Activated naive CD8-positive, alpha-beta T cell treated with anti-CD3 and anti-CD28 coated beads, Interleukin-2, amount 50 U/mL, for 24 hours (primary cell): Measurements from ENCODE around the gene DOK4.

Experiments
- ATAC-seq: fragments of 150-1000 bp; cut with Tn5 transposase; one replicate; pipeline ENCODE4 v1.10.0; 2021
- DNase-seq: peaks from one replicate; pipeline ENCODE4 v3.0.0; 2021
- H3K27ac Mint-ChIP-seq: one replicate; pipeline ENCODE4 v1.8.0; 2021; ENCODE audit warnings: mild to moderate bottlenecking, mixed read lengths
- H3K27me3 Mint-ChIP-seq: one replicate; pipeline ENCODE4 v1.8.0; 2021; ENCODE audit warnings: mixed read lengths
- H3K36me3 Mint-ChIP-seq: one replicate; pipeline ENCODE4 v1.8.0; 2021; ENCODE audit warnings: low read depth, mixed read lengths
- H3K4me1 Mint-ChIP-seq: one replicate; pipeline ENCODE4 v1.8.0; 2021; ENCODE audit warnings: mixed read lengths
- H3K4me3 Mint-ChIP-seq: one replicate; pipeline ENCODE4 v1.8.0; 2021; ENCODE audit warnings: mild to moderate bottlenecking, moderate library complexity, mixed read lengths
- H3K9me3 Mint-ChIP-seq: one replicate; pipeline ENCODE4 v1.8.0; 2021; ENCODE audit warnings: mixed read lengths

Gene DOK4

GRCh38 chr16:57479976-57480753 is 6.1 kb downstream of the DOK4 start:
- DNase-seq (no peak), ATAC-seq (no peak)
- Mint-ChIP-seq H3K27ac (no peak overlapping the region), H3K9me3 (no peaks in the 10 kb centered on the region), H3K36me3 (no peaks in the 10 kb centered on the region), H3K4me3 (no peak overlapping the region), H3K27me3 (no peaks in the 10 kb centered on the region), H3K4me1 (peaks cover 18% of the 10 kb centered on the region)

GRCh38 chr16:57479205-57479975 is 6.9 kb downstream of the DOK4 start:
- Mint-ChIP-seq H3K36me3 (no peaks in the 10 kb centered on the region), H3K9me3 (no peaks in the 10 kb centered on the region), H3K4me3 (no peak overlapping the region), H3K4me1 (peaks cover 16% of the 10 kb centered on the region), H3K27me3 (no peaks in the 10 kb centered on the region), H3K27ac (no peak overlapping the region)
- ATAC-seq (no peak), DNase-seq (no peak)

- H3K27me3 Mint-ChIP-seq: no peaks in the 10 kb centered on the region
- H3K4me3 Mint-ChIP-seq: no peak overlapping the region
- H3K27ac Mint-ChIP-seq: peak overlapping the region; percentile 47
- peaks cover 16% of the 10 kb centered on the region for H3K4me1 Mint-ChIP-seq
- H3K36me3 Mint-ChIP-seq: no peaks in the 10 kb centered on the region
- no peak for DNase-seq
- no peak for ATAC-seq
- H3K9me3 Mint-ChIP-seq: no peaks in the 10 kb centered on the region
Observed at GRCh38 chr16:57478396-57479204, 7.7 kb downstream of the DOK4 start.

- H3K4me3 Mint-ChIP-seq: no peak overlapping the region
- H3K27ac Mint-ChIP-seq: no peak overlapping the region
Observed at GRCh38 chr16:57477531-57478202, 8.6 kb downstream of the DOK4 start.

GRCh38 chr16:57476546-57477410 is 9.5 kb downstream of the DOK4 start:
- DNase-seq (no peak), ATAC-seq (no peak)
- H3K27ac Mint-ChIP-seq: no peak overlapping the region
- H3K36me3 Mint-ChIP-seq: peaks cover 4% of the 10 kb centered on the region
- H3K4me3 Mint-ChIP-seq: no peak overlapping the region
- H3K9me3 Mint-ChIP-seq: no peaks in the 10 kb centered on the region
- peaks cover 16% of the 10 kb centered on the region for H3K4me1 Mint-ChIP-seq
- no peaks in the 10 kb centered on the region for H3K27me3 Mint-ChIP-seq

More at GRCh38 chr16:57477531-57478202, 8.6 kb downstream of the DOK4 start:
- H3K4me1 Mint-ChIP-seq: peaks cover 16% of the 10 kb centered on the region
- H3K36me3 Mint-ChIP-seq: no peaks in the 10 kb centered on the region
- H3K9me3 Mint-ChIP-seq: no peaks in the 10 kb centered on the region
- DNase-seq (no peak), ATAC-seq (no peak)
- no peaks in the 10 kb centered on the region for H3K27me3 Mint-ChIP-seq

GRCh38 chr16:57475711-57476339 is 10.5 kb downstream of the DOK4 start:
- H3K27me3 Mint-ChIP-seq: no peaks in the 10 kb centered on the region
- H3K4me1 Mint-ChIP-seq: peaks cover 16% of the 10 kb centered on the region
- H3K4me3 Mint-ChIP-seq: no peak overlapping the region
- H3K27ac Mint-ChIP-seq: no peak overlapping the region
- peaks cover 5% of the 10 kb centered on the region for H3K36me3 Mint-ChIP-seq
- ATAC-seq (peak; percentile 92), DNase-seq (peak; percentile 71)
- no peaks in the 10 kb centered on the region for H3K9me3 Mint-ChIP-seq

- no peaks in the 10 kb centered on the region for H3K9me3 Mint-ChIP-seq
- no peak overlapping the region for H3K4me3 Mint-ChIP-seq
- H3K36me3 Mint-ChIP-seq: peaks cover 9% of the 10 kb centered on the region
- H3K27me3 Mint-ChIP-seq: no peaks in the 10 kb centered on the region
- peaks cover 16% of the 10 kb centered on the region for H3K4me1 Mint-ChIP-seq
- DNase-seq (no peak), ATAC-seq (no peak)
- H3K27ac Mint-ChIP-seq: no peak overlapping the region
Observed at GRCh38 chr16:57474671-57475661, 11.3 kb downstream of the DOK4 start.

GRCh38 chr16:57473906-57474305 is 12.4 kb downstream of the DOK4 start:
- no peak for ATAC-seq
- H3K27ac Mint-ChIP-seq: no peak overlapping the region
- H3K4me3 Mint-ChIP-seq: no peak overlapping the region
- DNase-seq: no peak
- no peaks in the 10 kb centered on the region for H3K9me3 Mint-ChIP-seq
- no peaks in the 10 kb centered on the region for H3K27me3 Mint-ChIP-seq
- peaks cover 15% of the 10 kb centered on the region for H3K36me3 Mint-ChIP-seq
- H3K4me1 Mint-ChIP-seq: peaks cover 15% of the 10 kb centered on the region

GRCh38 chr16:57473176-57473840 is 13.0 kb downstream of the DOK4 start:
- Mint-ChIP-seq H3K4me3 (no peak overlapping the region), H3K27ac (no peak overlapping the region), H3K36me3 (peaks cover 20% of the 10 kb centered on the region), H3K9me3 (no peaks in the 10 kb centered on the region), H3K27me3 (no peaks in the 10 kb centered on the region), H3K4me1 (peaks cover 11% of the 10 kb centered on the region)
- ATAC-seq (no peak), DNase-seq (no peak)

- Mint-ChIP-seq H3K4me1 (peaks cover 11% of the 10 kb centered on the region), H3K4me3 (no peak overlapping the region), H3K36me3 (peaks cover 24% of the 10 kb centered on the region), H3K27ac (no peak overlapping the region), H3K9me3 (no peaks in the 10 kb centered on the region), H3K27me3 (no peaks in the 10 kb centered on the region)
- ATAC-seq (no peak), DNase-seq (no peak)
Observed at GRCh38 chr16:57472665-57473060, 13.6 kb downstream of the DOK4 start.

GRCh38 chr16:57471852-57472664 is 14.2 kb downstream of the DOK4 start:
- H3K9me3 Mint-ChIP-seq: no peaks in the 10 kb centered on the region
- H3K36me3 Mint-ChIP-seq: peaks cover 24% of the 10 kb centered on the region
- peak overlapping the region; percentile 32 for H3K27ac Mint-ChIP-seq
- H3K4me3 Mint-ChIP-seq: no peak overlapping the region
- peaks cover 11% of the 10 kb centered on the region for H3K4me1 Mint-ChIP-seq
- DNase-seq (no peak), ATAC-seq (no peak)
- H3K27me3 Mint-ChIP-seq: no peaks in the 10 kb centered on the region
